GM23338 (cell line): ENCODE data around the gene SPCS1. TPM values are rescaled to one million over a fixed set of nuclear protein-coding genes. Genes with fewer than 3 reads are reported as not detected.

ENCODE experiments used
- ATAC-seq: fragments of 200-7000 bp; cut with Tn5 transposase; 3 replicates; pipeline ENCODE4 v1.9.1; 2020
- DNase-seq: peaks from one replicate; pipeline ENCODE4 v3.0.0-alpha.2; 2015; ENCODE audit warnings: low spot score
- H2AFZ ChIP-seq: fragments of 200-600 bp; sonication (generic); 2 replicates; pipeline ENCODE4 v1.8.0; 2016; ENCODE audit warnings: antibody characterized with exemption, mild to moderate bottlenecking, moderate library complexity
- H3F3A ChIP-seq: fragments of 200-600 bp; sonication (generic); replicated peaks from 2 replicates; pipeline ENCODE4 v1.8.0; 2017; ENCODE audit warnings: antibody characterized with exemption, mixed run types, low read depth
- H3K27ac ChIP-seq: fragments of 200-600 bp; sonication (generic); 2 replicates; pipeline ENCODE4 v1.6.1; 2016; ENCODE audit warnings: low read depth
- H3K27me3 ChIP-seq: fragments of 200-600 bp; sonication (generic); 2 replicates; pipeline ENCODE4 v1.8.0; 2016; ENCODE audit warnings: mild to moderate bottlenecking, mixed run types, moderate library complexity; ENCODE audit not compliant: insufficient read depth
- H3K36me3 ChIP-seq: fragments of 200-600 bp; sonication (generic); 2 replicates; pipeline ENCODE4 v1.8.0; 2016; ENCODE audit warnings: mild to moderate bottlenecking; ENCODE audit not compliant: insufficient read depth
- H3K4me1 ChIP-seq: fragments of 200-600 bp; sonication (generic); 2 replicates; pipeline ENCODE4 v1.8.0; 2016; ENCODE audit warnings: mild to moderate bottlenecking, moderate library complexity; ENCODE audit not compliant: insufficient read depth
- H3K4me2 ChIP-seq: fragments of 200-600 bp; sonication (generic); 2 replicates; pipeline ENCODE4 v1.7.1; 2017; ENCODE audit warnings: mixed run types
- H3K4me3 ChIP-seq: fragments of 200-600 bp; sonication (generic); 2 replicates; pipeline ENCODE4 v1.6.1; 2016; ENCODE audit warnings: mixed run types
- H3K79me2 ChIP-seq: fragments of 200-600 bp; sonication (generic); replicated peaks from 2 replicates; pipeline ENCODE4 v1.8.0; 2017; ENCODE audit warnings: mild to moderate bottlenecking; ENCODE audit not compliant: insufficient read depth
- H3K9me2 ChIP-seq: fragments of 200-600 bp; sonication (generic); 2 replicates; pipeline ENCODE4 v1.8.0; 2017; ENCODE audit not compliant: insufficient read depth
- H4K20me1 ChIP-seq: fragments of 200-600 bp; sonication (generic); replicated peaks from 2 replicates; pipeline ENCODE4 v1.8.0; 2017; ENCODE audit warnings: mild to moderate bottlenecking; ENCODE audit not compliant: insufficient read depth
- H3K27ac Mint-ChIP-seq: 2 replicates; pipeline ENCODE4 v1.8.0; 2020; ENCODE audit warnings: inconsistent platforms, mild to moderate bottlenecking, moderate library complexity, mixed read lengths
- H3K27me3 Mint-ChIP-seq: 3 replicates; pipeline ENCODE4 v1.8.0; 2022; ENCODE audit warnings: low read depth, mild to moderate bottlenecking, moderate library complexity, mixed read lengths, inconsistent platforms; ENCODE audit not compliant: insufficient read depth, poor library complexity
- H3K36me3 Mint-ChIP-seq: 3 replicates; pipeline ENCODE4 v1.8.0; 2021; ENCODE audit warnings: low read depth, mild to moderate bottlenecking, inconsistent platforms, moderate library complexity, mixed read lengths
- H3K4me1 Mint-ChIP-seq: 3 replicates; pipeline ENCODE4 v1.8.0; 2020; ENCODE audit warnings: mild to moderate bottlenecking, inconsistent platforms, mixed read lengths
- H3K4me3 Mint-ChIP-seq: 3 replicates; pipeline ENCODE4 v1.8.0; 2021; ENCODE audit warnings: moderate library complexity, mild to moderate bottlenecking, inconsistent platforms, mixed read lengths
- H3K9me3 Mint-ChIP-seq: 3 replicates; pipeline ENCODE4 v1.8.0; 2020; ENCODE audit warnings: moderate library complexity, mild to moderate bottlenecking, inconsistent platforms, mixed read lengths
- ETS1 ChIP-seq: IDR thresholded peaks from 2 replicates; pipeline ENCODE4 v1.6.1; 2016; ENCODE audit warnings: antibody characterized with exemption
- EZH2 ChIP-seq: fragments of 200-600 bp; sonication (generic); IDR thresholded peaks from one replicate; pipeline ENCODE4 v1.8.0; 2017; ENCODE audit warnings: antibody characterized with exemption, mild to moderate bottlenecking, low read depth; ENCODE audit not compliant: unreplicated experiment
- EZH2phosphoT487 ChIP-seq: fragments of 200-600 bp; sonication (generic); IDR thresholded peaks from one replicate; pipeline ENCODE4 v1.8.1; 2018; ENCODE audit warnings: antibody characterized with exemption; ENCODE audit not compliant: unreplicated experiment
- ZNF331 ChIP-seq: fragments of 250-450 bp; sonication (Bioruptor Pico); IDR thresholded peaks from 2 replicates; pipeline ENCODE4 v1.5.0; 2020; ENCODE audit warnings: low read depth, mild to moderate bottlenecking, moderate library complexity
- polyA plus RNA-seq: library from polyadenylated mRNA; unstranded; fragments of >200 nt; fragmentation: Nextera tagmentation; extraction: Ambion mirVana; gene quantifications from 2 replicates; pipeline ENCODE4 v1.2.1, GENCODE V29; 2016
- small RNA-seq: library from RNA; depleted of rRNA; stranded (forward); fragments of <200 nt; gene quantifications from one replicate; pipeline ENCODE3, GENCODE V24; 2014; ENCODE audit warnings: low replicate concordance
- total RNA-seq: library from RNA; depleted of rRNA; stranded (reverse); fragments of >200 nt; shearing (Covaris generic); gene quantifications from 2 replicates; pipeline ENCODE4 v1.2.3, GENCODE V29; 2014; rRNA removed

Gene SPCS1
- total and polyA plus RNA-seq, 2 experiments from 2014 or later = 165 to 288 TPM

GRCh38 chr3:52756141-52756540, 50.2 kb downstream of the SPCS1 start:
- Histone ChIP-seq H3K27ac (no peak overlapping the region), H3K4me3 (no peak overlapping the region), H2AFZ (no peak overlapping the region), H3K27me3 (no peaks in the 10 kb centered on the region), H4K20me1 (0 out of 2 replicates have a peak, but pooled peaks cover 4% of the 10 kb centered on the region), H3K4me1 (no peaks in the 10 kb centered on the region), H3K9me2 (no peaks in the 10 kb centered on the region), H3K79me2 (no peaks in the 10 kb centered on the region), H3F3A (no peaks in the 10 kb centered on the region), H3K4me2 (no peak overlapping the region), H3K36me3 (peaks cover 17% of the 10 kb centered on the region)
- H3K27me3 Mint-ChIP-seq = no peaks in the 10 kb centered on the region
- H3K9me3 Mint-ChIP-seq = no peaks in the 10 kb centered on the region
- no peak for ATAC-seq
- H3K4me3 Mint-ChIP-seq = no peak overlapping the region
- H3K4me1 Mint-ChIP-seq = no peaks in the 10 kb centered on the region
- H3K27ac Mint-ChIP-seq = no peak overlapping the region
- H3K36me3 Mint-ChIP-seq = peaks cover 51% of the 10 kb centered on the region; the same call in 2 of the 3 replicates
- DNase-seq = no peak
- TF ChIP-seq EZH2phosphoT487 = no peak
- TF ChIP-seq EZH2 = no peak
- no peak for TF ChIP-seq ETS1
- TF ChIP-seq ZNF331 (CRISPR knock-in tag) = no peak

Small RNA genes within 50 kb of the gene (small RNA-seq; reads per million reads assigned to genes)
- gene AC006254.2 = not detected
- 5,022 reads per million, percentile 100 among the genes with 10 or more reads in this experiment for gene RF00569
- not detected for gene RF01183
- gene SNORD19 = 0.27 reads per million, percentile 8 among the genes with 10 or more reads in this experiment
- gene SNORD19B = not detected
- 1,554 reads per million, percentile 100 among the genes with 10 or more reads in this experiment for gene SNORD69

Other genes with a start within 250 kb of the SPCS1 start
- 0.90 and 3.0 TPM in 2 replicates for gene STAB1, start 210.8 kb upstream of the SPCS1 start, total RNA-seq
- gene STAB1, start 210.8 kb upstream of the SPCS1 start, polyA plus RNA-seq = 1.1 and 1.9 TPM in 2 replicates
- 287 and 324 TPM in 2 replicates for gene NT5DC2, start 172.2 kb upstream of the SPCS1 start, total RNA-seq
- gene NT5DC2, start 172.2 kb upstream of the SPCS1 start, polyA plus RNA-seq = 260 and 269 TPM in 2 replicates
- 1.6 and 2.6 TPM in 2 replicates for gene UQCC5, start 169.5 kb upstream of the SPCS1 start, total RNA-seq
- gene UQCC5, start 169.5 kb upstream of the SPCS1 start, polyA plus RNA-seq = 156 and 157 TPM in 2 replicates
- 72.5 and 80.7 TPM in 2 replicates for gene PBRM1, start 20.2 kb upstream of the SPCS1 start, total RNA-seq
- 40.8 and 57.5 TPM in 2 replicates for gene PBRM1, start 20.2 kb upstream of the SPCS1 start, polyA plus RNA-seq
- 138 and 169 TPM in 2 replicates for gene GNL3, start 20.1 kb upstream of the SPCS1 start, total RNA-seq
- 177 and 205 TPM in 2 replicates for gene GNL3, start 20.1 kb upstream of the SPCS1 start, polyA plus RNA-seq
- gene GLT8D1, start 315 bp upstream of the SPCS1 start, total RNA-seq = 40.8 and 50.7 TPM in 2 replicates
- 24.6 and 30.0 TPM in 2 replicates for gene GLT8D1, start 315 bp upstream of the SPCS1 start, polyA plus RNA-seq
- 26.1 and 42.7 TPM in 2 replicates for gene NEK4, start 64.8 kb downstream of the SPCS1 start, total RNA-seq
- gene NEK4, start 64.8 kb downstream of the SPCS1 start, polyA plus RNA-seq = 8.6 and 9.0 TPM in 2 replicates
- not detected in 2 replicates for gene ITIH1, start 71.5 kb downstream of the SPCS1 start, total RNA-seq
- gene ITIH1, start 71.5 kb downstream of the SPCS1 start, polyA plus RNA-seq = not detected in 2 replicates
- 0.31 TPM in 1 of 2 replicates, not detected in the other for gene ITIH3, start 88.7 kb downstream of the SPCS1 start, total RNA-seq
- gene ITIH3, start 88.7 kb downstream of the SPCS1 start, polyA plus RNA-seq = not detected in 2 replicates
- 1.4 and 6.4 TPM in 2 replicates for gene ITIH4, start 124.6 kb downstream of the SPCS1 start, total RNA-seq
- 0.82 and 0.89 TPM in 2 replicates for gene ITIH4, start 124.6 kb downstream of the SPCS1 start, polyA plus RNA-seq
- 1.4 TPM in 1 of 2 replicates, not detected in the other for gene MUSTN1, start 128.9 kb downstream of the SPCS1 start, total RNA-seq
- 0.40 and 1.2 TPM in 2 replicates for gene MUSTN1, start 128.9 kb downstream of the SPCS1 start, polyA plus RNA-seq
- gene STIMATE, start 191.4 kb downstream of the SPCS1 start, total RNA-seq = 23.6 and 24.3 TPM in 2 replicates
- 11.2 and 13.9 TPM in 2 replicates for gene STIMATE, start 191.4 kb downstream of the SPCS1 start, polyA plus RNA-seq